Thyroid gland (tissue), 4 donors: Measurements from ENCODE around the gene TOM1.

Experiments
- CTCF ChIP-seq, 6 experiments: fragments of 200-600 bp in 3 of 6; fragments of 450-650 bp in 3 of 6; sonication (generic) in 3 of 6; IDR thresholded peaks; one replicate each; pipeline ENCODE4 v1.5.1; 2016 to 2019; ENCODE audit warnings: antibody characterized with exemption in 6 of 6, mild to moderate bottlenecking in 2 of 6, inconsistent platforms in 1 of 6, moderate library complexity in 1 of 6
- POLR2A ChIP-seq, 2 donors: fragments of 450-650 bp; IDR thresholded peaks; one replicate each; pipeline ENCODE4 v1.6.1; 2017; ENCODE audit warnings: antibody characterized with exemption in 2 of 2, mild to moderate bottlenecking in 2 of 2, moderate library complexity in 1 of 2

GRCh38 chr22:35323305-35323704, 23.6 kb downstream of the TOM1 start:
- TF ChIP-seq CTCF (IDR thresholded peaks at IDR 0.05), result no peak
- no peak for TF ChIP-seq POLR2A (IDR thresholded peaks at IDR 0.05)
